ENCODE results near the gene H6PD.

The H6PD gene

GRCh38 chr1:9275567-9276034 lies 41.0 kb downstream of the H6PD start:
- no peak for DNase-seq

GRCh38 chr1:9278116-9278515 lies 43.5 kb downstream of the H6PD start:
- DNase-seq = no peak

- no peak for DNase-seq
These were observed 44.1 kb downstream of the H6PD start for GRCh38 chr1:9278585-9279153.

- DNase-seq = peak; percentile 32
These were observed 44.7 kb downstream of the H6PD start for GRCh38 chr1:9279172-9279840.

- no peak for DNase-seq
These were observed 45.7 kb downstream of the H6PD start for GRCh38 chr1:9280015-9280860.

GRCh38 chr1:9281071-9281827 lies 46.7 kb downstream of the H6PD start:
- DNase-seq = no peak

- DNase-seq = peak; percentile 35
These were observed 47.5 kb downstream of the H6PD start for GRCh38 chr1:9281908-9282695.

GRCh38 chr1:9282696-9282955 lies 48.1 kb downstream of the H6PD start:
- no peak for DNase-seq

GRCh38 chr1:9284061-9284460 lies 49.5 kb downstream of the H6PD start:
- DNase-seq = no peak

- no peak for DNase-seq
These were observed 52.0 kb downstream of the H6PD start for GRCh38 chr1:9286556-9286955.

- DNase-seq = no peak
These were observed 54.5 kb downstream of the H6PD start for GRCh38 chr1:9289090-9289534.

GRCh38 chr1:9289711-9290485 lies 55.3 kb downstream of the H6PD start:
- DNase-seq = no peak

- DNase-seq = no peak
These were observed 57.4 kb downstream of the H6PD start for GRCh38 chr1:9291914-9292360.

- DNase-seq = peak; percentile 89
These were observed 58.0 kb downstream of the H6PD start, which contains the start of gene SPSB1 for GRCh38 chr1:9292361-9293240. Gene SPSB1 (plus strand): TSS chr1:9292894. CDS start chr1:9355892, 62,998 bp downstream.

GRCh38 chr1:9293241-9293532 lies 58.6 kb downstream of the H6PD start:
- DNase-seq = no peak

- DNase-seq = peak; percentile 75
These were observed 59.2 kb downstream of the H6PD start for GRCh38 chr1:9293533-9294404.

GRCh38 chr1:9294405-9294773 lies 59.8 kb downstream of the H6PD start:
- no peak for DNase-seq

- no peak for DNase-seq
These were observed 60.5 kb downstream of the H6PD start for GRCh38 chr1:9294910-9295636.
